ENCODE data around the gene NPPA.
"Not testable (repeated sequence)": the region's sequence is repeated elsewhere in the genome, so short reads cannot be mapped to it uniquely, and the experiment has no call there.

NPPA gene

DNA sequence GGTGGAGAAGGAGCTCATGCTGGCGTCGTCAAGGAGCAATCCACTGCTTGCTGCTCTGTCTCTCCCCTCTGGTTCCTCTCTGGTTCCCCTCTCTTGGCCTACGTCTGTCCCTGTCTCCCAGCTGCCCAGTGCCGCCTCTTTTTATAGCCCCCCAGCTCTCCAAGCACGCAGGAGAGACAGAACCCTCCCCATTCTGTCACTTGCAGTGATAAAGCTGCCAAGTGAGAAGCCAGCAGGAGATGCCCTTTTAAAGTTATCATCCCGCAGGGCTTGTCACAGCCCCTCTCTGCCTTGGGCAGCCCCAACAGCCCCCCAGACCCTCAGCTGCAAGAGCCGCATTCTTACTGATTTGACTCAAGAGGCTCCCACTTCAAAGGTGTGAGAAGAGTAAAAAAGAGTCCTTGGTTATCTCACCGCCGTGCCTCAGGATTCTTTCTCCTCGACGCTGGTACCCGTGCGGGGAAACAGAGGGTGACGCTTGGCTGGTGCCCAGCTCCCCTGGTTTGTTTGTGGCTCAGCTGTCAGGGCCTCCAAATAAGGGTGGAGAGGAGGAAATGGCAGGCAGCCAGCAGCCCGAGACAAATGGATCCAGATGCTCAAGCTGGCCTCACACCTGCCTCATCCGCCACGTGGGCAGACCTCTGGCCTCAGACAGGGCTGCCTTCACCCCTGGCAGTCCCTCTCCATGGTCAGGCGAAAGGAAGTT is at the start of gene NPPA:
Gene NPPA, minus strand, starts transcription at position 117 of the 706 bp plus-strand sequence. Its CDS starts 99 bp downstream, at position 18.
- DNase-seq (ENCODE audit: low read depth in 3 of 3): no peak

DNA sequence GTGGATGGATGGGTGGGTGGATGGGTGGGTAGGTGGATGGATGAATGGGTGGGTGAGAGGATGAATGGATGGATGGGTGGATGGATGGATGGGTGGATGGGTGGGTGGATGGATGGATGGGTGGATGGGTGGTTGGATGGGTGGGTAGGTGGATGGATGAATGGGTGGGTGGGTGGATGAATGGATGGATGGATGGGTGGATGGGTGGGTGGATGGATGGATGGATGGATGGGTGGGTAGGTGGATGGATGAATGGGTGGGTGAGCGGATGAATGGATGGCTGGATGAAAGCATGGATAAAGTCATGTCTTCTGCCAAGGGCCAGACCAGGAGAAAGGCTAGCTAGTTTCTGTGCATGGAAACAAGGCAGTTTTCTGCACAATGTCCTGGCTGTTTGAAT is 46.9 kb upstream of the NPPA start:
- not testable (repeated sequence) for DNase-seq (ENCODE audit: low read depth in 3 of 3)

DNA sequence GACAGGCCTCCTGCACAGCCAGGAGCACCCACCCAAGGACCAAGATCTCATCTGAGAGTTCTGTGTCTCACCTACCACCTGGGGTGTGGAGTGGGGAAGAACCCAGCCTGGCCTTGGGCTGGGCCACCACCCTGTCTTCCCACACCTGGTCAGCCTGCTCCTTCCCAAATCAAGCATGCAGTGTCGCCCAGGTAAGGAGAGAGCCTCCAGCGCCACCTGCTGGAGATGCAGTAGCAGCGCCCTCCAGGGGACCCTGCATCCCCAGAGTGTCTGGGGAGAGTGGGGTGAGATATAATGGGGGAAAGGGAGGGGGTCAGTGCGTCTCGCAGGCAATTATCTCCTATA is 46.3 kb upstream of the NPPA start:
- DNase-seq (ENCODE audit: low read depth in 3 of 3): peak; percentile 37 to 68 (median 46)

- no peak for DNase-seq (ENCODE audit: low read depth in 3 of 3)
Measured at GRCh38 chr1:11891433-11892186, 44.0 kb upstream of the NPPA start.

- no peak for DNase-seq (ENCODE audit: low read depth in 3 of 3)
Measured at GRCh38 chr1:11888877-11889208, 41.3 kb upstream of the NPPA start.

GRCh38 chr1:11888206-11888876 is 40.8 kb upstream of the NPPA start:
- no peak for DNase-seq (ENCODE audit: low read depth in 3 of 3)

DNA sequence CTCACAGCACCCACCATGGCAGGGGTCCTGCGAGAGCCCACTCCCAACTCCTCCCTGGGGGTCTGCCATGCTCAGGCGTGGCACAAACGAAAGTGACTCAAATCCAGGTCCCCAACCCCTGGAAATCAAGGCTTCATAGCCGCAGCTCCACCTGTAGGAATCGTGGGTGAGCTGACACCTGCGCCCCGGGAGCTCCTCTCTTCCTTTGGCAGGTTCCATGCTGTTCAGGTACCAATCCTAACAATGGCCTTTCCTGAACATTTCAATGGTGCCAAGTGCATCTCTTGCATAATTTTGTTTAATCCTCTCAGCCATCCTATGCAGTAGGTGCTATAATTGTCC is 40.1 kb upstream of the NPPA start:
- DNase-seq (ENCODE audit: low read depth in 3 of 3): no peak

DNA sequence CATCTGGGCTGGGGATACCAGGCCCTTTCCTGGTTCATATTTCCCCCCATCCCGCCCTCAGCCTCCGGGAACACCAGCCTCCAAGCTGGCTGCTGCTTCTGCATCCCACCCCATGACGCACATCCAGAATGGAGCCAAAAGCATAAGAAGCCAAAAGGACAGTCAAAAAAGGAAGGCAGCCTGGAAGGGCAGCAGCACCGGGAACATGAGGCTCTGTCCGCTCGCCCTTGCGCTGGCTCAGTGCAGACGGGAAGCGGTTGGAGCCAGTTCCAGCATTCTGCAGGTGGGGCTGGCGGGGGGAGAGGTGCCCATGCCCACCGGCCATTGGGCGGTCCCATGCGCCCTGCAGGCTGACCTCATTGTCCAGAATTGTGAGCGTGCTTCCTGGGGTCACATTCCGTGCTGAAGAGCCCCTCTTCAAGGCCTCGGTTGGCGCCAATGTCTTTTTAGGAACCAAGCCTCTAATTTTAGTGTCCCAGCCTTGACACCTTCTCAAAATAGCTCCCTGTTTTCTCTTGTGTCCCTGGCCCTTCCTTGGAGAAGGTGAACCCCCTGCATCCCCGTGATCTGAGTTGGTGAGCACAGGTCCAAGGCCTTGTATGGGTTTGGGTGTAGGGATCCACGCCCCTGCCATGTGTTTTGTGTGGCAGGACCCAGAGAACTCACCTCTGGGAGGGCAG is 39.5 kb upstream of the NPPA start:
- no peak for DNase-seq (ENCODE audit: low read depth in 3 of 3)

DNA sequence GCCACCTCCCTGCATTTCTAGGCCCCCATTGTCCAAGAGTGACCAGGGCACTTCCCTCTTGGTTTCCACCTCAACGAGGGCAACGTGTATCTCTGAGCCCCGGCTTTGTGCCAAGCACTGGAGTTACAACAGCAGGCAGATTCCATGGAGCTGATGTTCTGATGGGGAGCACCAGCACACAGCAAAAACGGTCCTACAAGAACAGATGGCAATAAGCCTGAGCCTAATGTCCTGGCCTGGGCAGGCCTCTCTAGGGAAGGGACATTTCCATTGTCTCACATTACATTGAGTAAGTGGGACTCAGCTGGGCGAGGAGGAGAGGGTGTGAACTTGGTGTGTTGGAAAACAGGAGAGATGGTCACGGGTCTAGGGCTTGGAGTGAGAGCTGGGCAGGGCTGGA is 38.3 kb upstream of the NPPA start:
- no peak for DNase-seq (ENCODE audit: low read depth in 3 of 3)

DNA sequence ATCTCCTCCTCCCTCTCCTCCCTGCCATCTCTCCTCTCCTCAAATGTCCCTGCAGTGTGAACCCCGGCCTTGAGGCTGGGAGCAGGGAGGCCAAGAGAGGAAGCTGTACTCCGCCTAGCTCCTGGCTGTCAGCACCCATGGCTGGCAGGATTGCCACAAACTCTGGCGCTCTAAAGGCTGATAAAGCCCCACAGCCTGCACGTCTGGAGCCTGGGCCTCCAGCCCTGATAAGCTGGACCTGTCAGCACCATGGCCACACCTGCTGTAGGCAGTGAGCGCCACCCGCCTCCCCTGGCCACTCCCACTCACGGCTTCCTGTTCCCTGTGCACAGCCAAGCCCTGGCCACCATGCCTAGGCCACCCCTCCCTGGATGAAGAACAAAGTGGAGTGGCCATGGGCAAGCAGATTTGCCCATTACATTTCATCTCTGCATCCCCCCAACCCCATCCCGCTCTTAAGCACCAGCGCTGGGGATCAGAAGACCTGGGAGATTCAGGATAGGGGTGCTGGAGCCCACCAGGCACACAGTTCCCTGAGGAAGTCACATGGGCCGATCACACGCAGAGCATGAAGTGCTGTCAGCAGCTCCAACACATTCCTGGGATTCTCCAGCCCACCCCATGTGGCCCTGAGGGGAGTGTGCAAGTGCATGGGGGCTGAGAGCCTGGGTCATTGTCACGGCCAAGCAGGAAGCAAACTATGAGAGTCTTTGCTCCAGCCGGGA is 35.4 kb upstream of the NPPA start:
- no peak for DNase-seq (ENCODE audit: low read depth in 3 of 3)

- DNase-seq (ENCODE audit: low read depth in 3 of 3): no peak
Measured at GRCh38 chr1:11881749-11882441, 34.3 kb upstream of the NPPA start.

DNA sequence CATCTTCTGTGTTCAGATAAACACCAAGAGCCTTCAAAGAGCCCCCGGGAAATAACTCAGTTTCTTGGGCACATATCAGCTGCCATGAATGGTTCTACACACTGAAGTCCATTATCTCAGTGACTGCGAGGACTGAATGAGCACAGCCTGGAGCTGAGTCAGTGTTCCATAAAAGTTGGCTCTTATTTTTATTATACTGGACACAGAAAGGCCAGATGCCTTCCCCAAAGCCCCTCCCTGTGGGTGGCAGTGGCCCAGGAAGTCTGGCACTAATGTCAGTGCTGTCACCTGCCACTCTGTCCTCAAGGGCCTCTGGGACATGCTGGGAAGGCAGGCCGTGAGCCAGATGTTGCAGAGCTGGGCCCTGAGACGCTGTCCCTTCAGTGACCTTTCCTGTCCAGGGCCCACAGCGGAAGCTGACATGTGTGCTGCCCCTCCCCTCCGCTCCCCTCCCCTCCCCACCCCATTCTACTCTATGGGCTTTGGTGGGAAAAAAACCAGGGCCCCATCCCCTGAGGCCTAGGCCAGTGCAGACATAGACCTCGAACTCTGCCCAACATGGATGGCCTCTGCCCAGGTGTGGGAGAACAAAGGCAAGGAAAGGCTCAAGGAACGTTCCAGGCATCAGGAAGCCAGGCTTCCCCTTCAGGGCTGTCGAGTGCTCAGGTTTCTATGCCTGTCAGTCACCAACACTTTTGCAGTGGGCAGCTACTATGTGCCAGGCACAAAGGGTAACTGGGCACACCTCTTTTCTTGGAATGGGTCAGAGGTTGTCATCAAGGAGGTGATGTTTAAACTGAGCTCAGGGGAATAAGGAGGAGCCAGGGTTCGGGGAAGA is 33.5 kb upstream of the NPPA start:
- no peak for DNase-seq (ENCODE audit: low read depth in 3 of 3)

DNA sequence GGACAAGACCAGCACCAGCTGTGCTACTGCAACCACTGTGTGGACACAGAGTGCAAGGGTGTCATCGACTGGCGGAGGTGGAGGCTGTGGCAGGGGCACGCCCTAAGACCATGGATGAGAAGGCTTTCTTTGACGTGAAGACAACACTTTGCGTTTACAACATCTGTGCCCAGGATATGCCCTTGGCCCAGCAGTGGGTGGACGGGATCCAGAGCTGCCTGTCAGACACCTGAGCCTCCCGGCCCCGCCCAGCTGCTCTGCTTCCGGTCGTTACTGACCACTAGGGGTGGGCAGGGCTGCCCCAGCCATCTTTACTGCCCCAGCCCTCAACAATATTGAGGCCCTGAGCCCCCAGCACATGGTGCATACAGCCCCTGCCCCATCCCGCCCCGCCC is 32.6 kb upstream of the NPPA start:
- no peak for DNase-seq (ENCODE audit: low read depth in 3 of 3)

- DNase-seq (ENCODE audit: low read depth in 3 of 3): no peak
Measured at GRCh38 chr1:11879311-11880180, 32.0 kb upstream of the NPPA start.

DNA sequence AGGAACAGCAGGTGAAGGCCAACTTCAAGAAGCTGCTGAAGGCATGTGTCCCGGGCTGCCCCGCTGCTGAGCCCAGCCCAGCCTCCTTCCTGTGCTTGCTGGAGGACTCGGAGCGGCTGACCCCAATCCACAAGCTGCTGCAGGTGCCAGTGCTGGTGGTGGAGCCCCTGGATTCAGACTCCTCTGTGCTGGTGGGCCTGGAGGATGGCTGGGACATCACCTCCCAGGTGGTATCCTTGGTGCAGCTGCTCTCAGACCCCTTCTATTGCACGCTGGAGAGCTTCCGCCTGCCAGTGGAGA is 31.3 kb upstream of the NPPA start:
- no peak for DNase-seq (ENCODE audit: low read depth in 3 of 3)

DNA sequence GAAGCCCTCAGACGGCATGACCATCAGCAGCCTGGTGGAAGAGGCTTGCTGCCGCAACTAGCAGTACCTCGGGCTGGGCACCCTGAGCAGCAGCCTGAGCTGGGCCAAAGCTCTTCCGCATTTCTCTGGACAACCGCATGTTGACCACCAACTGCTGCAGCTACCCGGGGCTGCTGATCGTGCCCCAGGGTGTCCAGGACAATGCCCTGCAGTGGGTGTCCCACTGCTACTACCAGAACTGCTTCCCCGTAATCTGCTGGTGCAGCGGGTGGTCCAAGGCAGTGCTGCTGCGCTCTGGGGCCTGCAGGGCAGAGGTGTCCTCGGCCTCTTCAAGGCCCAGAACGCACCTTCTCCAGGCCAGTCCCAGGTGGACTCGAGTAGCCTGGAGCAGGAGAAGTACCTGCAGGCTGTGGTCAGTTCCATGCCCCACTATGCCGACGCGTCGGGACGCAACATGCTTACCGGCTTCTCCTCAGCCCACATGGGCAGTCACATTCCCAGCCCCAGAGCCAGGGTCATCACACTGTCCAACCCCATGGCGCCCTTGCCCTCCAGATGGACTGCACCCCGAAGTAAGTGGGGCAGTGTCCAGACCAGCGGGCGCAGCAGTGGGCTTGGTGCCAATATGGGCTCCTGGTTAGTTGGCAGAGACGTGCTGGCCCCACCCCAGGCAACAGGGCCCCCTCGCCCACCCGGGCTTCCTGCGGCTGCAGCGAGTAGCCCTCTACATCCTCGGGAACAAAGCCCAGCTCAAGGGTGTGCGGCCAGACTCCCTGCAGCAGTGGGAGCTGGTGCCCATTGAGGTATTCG is 30.7 kb upstream of the NPPA start:
- no peak for DNase-seq (ENCODE audit: low read depth in 3 of 3)

DNA sequence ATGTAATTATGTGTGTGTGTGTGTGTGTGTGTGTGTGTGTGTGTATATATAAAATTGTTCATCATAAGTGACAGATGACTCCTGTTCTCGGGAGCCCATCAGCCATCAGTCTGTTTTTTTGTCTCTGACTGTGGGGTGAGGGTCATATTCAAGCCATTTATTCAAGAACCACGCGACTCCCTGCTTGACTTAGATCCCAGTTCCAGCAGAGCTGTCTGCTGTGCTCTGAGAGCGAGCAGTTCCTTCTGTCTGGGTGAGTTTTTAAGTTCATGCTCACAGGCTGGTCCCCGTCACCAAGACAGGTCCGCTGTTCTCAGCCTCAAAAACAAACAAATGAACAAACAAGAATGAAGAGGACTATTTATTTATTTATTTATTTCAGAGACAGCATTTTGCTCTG is 29.5 kb upstream of the NPPA start:
- no peak for DNase-seq (ENCODE audit: low read depth in 3 of 3)

- no peak for DNase-seq (ENCODE audit: low read depth in 3 of 3)
Measured at GRCh38 chr1:11875094-11875493, 27.5 kb upstream of the NPPA start.

DNA sequence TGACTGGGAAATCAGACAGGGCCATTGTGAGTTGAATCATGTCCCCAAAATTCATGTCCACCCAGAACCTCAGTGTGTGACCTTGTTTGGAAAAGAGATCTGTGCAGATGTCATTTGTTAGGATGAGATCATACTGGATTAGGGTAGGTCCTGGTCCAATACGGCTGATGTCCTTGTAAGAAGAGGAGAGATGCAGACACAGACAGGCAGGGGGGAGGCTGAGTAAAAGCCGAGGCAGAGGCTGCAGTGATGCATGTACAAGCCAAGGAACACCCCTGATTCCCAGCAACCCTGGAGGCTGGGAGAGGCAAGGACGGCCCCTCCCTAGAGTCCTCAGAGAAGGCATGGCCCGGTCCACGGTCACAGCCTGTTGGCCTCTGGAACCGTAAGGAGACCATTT is 27.0 kb upstream of the NPPA start:
- no peak for DNase-seq (ENCODE audit: low read depth in 3 of 3)

All from stimulated activated CD4-positive, alpha-beta T cell treated with anti-CD3 and anti-CD28 coated beads, TNF-alpha, amount 100 ng/mL, for 48 hours (primary cell).